GM18517 (cell line): ENCODE results near the gene GHRL.
"Not testable (repeated sequence)": the region's sequence is repeated elsewhere in the genome, so short reads cannot be mapped to it uniquely, and the experiment has no call there.

Experiments
- ATAC-seq: cut with Tn5 transposase; IDR thresholded peaks from one replicate; pipeline ENCODE4 v1.9.1; 2021; ENCODE audit warnings: mild to moderate bottlenecking, moderate library complexity; ENCODE audit not compliant: unreplicated experiment

GHRL gene

DNA sequence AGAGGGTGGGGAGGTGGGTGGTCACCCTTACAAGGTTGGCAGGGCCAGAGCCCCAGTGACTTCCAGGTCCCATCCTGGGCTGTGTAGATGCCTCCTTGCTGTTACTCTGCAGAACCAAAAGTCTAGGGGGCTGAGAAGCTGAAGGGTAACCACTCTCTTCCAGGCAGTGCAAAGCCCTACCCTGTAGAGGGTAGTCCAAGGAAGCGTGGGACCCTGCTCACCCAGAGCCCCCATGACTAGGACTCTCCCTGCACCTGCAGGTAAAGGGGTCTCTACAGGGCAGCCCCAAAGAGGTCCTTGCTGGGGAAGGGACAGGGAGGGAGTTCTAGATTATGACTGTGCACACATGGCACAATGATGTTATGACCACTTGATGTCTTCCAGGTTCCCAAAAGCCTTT lies 14.2 kb downstream of the GHRL start:
- no peak for ATAC-seq

DNA sequence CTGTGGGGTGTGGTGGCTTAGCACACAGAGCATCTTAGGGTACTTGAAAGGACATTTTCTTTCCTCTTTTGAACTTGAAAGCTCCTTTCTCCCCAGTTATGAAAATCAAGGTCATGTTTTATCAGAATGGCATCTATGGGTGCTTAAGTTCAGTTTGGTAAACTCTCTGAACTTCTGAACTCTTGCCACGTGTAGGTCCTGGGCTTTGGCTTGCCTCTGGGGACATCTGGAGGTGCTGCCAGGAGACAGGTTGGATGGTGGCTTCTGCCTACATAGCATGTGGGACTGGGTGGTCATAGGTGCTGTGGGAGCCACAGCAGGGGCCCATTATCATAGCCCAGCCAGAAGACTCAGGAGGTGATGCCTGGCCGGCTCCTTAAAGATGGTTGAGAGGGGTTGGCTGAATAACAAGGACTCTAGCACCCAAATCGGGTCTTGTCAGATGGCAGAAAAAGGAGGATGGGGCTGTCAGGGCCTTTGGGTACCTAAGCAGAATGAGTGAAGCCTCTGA lies 15.6 kb downstream of the GHRL start:
- no peak for ATAC-seq

DNA sequence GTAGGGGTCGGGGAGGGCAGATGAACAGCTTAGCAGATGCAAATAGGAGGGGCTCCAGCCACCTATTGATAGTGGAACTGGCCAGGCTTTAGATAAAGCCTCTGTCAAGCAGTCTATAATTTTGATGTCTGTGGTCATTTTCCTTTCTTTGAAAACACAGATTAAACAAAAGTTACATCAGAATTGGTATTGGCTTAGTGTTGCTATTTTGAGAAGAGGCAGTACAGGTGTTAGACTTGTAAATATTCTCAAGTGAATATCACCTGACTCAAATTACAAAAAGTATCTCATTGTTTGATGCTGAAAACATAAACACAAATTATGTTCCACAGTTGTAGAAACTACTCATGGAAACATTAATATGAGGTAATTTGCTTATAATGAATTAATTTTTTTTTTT lies 18.1 kb downstream of the GHRL start:
- ATAC-seq = no peak

DNA sequence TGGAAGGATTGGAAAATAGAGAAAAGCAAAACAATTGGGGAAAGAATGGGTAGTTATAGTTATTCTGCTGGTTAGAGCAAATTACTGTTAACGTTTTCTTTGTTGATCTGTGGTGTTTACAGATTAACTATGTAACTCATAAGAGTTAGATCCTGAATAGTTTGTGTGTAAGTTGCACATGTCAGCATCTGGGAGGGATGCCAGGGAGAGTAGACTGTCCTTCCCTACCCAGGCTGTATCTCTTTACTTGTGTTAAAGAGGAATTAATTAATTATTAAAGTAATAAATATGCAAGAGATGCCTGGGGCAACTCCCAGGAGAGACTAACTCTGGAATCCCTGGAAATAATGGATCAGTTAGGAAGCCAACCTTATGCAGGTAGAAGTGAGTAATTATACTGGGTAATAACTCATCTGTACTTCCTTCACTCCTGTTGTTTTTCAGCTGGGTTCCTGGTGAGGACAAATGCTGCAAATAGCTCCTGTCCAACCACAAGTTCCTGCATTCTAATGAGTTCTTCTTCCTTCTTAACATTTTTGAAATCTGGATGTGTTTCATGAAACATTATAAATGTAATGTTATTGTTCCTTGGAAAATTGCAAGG lies 18.9 kb downstream of the GHRL start:
- ATAC-seq = no peak

DNA sequence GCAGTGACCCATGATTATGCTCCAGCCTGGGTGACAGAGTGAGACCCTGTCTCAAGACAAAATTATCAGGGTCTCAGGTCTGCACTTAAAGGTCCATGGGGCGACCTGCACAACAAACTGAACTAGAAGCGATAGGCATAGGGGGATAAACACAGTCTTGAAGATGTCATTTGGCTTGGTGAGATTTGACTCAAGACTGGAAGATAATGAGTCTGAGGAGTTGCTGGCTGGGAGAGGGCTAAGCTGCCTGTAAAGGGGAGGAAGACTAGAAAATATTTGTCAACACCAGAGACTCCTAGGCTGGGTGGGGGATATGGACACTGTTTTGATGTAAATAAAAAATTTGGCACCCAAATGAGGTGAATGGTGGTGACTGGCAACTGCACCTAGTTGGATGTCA lies 19.8 kb downstream of the GHRL start:
- no peak for ATAC-seq

DNA sequence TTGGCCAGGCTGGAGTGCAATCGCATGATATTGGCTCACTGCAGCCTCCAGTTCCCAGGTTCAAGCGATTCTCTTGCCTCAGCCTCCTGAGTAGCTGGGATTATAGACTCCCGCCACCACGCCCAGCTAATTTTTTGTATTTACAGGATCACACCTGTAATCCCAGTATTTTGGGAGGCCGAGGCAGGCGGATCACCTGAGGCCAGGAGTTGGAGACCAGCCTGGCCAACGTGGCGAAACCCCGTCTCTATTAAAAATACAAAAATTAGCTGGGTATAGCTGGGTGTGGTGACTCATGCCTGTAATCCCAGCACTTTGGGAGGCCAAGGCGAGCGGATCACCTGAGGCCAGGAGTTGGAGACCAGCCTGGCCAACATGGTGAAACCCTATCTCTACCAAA lies 20.3 kb downstream of the GHRL start:
- ATAC-seq = not testable (repeated sequence)

DNA sequence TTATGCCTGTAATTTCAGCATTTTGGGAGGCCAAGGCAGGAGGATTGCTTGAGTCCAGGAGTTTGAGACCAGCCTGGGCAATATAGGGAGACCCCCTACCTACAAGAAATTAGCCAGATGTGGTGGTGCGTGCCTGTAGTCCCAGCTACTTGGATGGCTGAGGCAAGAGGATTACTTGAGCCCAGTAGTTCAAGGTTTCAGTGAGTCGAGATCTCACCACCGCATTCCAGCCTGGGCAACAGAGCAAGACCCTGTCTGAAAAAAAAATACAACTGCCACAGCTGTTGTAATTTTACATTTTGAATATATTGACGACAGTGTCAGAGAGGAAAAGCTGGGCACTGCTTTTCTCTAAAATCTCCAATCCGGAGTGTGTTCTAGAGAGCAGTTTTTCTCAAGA lies 23.3 kb downstream of the GHRL start:
- no peak for ATAC-seq

DNA sequence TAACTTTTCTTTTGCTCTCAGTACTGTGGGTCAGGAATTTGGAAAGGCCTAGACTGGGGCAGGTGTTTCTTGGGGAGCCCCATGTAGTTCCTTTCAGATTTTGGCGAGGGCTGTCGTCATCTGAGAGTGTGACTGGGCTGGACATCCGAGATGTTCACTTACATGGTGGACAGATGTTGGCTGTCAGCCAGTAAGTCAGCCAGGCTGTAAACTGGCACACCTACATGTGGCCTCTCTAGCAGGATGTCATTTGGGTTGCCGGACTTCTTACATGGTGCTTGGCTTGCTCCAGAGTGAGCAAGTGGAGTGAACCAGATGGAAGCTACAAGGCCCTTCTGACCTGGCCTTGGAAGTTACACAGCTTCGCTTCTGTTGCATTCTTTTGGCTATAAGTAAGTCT lies 23.8 kb downstream of the GHRL start:
- ATAC-seq = no peak

DNA sequence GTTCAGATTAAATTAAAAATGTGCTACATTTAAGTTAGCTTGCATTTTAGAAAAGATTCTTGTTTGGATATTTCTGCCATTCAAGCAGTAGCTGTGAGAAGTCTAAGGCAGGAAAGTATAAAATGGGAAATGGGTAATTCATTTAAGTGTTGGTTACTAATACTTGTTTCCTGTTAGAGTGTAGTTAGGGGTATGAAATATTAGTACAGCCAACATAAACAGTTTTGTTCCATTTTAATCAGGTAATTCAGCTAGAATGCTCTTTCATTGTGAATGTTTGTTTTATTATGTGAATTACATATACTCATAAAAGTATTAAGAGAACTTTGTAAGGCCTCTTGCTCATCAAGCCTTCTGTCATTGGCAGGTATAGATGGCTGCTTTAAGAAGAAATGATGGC lies 24.6 kb downstream of the GHRL start:
- no peak for ATAC-seq

DNA sequence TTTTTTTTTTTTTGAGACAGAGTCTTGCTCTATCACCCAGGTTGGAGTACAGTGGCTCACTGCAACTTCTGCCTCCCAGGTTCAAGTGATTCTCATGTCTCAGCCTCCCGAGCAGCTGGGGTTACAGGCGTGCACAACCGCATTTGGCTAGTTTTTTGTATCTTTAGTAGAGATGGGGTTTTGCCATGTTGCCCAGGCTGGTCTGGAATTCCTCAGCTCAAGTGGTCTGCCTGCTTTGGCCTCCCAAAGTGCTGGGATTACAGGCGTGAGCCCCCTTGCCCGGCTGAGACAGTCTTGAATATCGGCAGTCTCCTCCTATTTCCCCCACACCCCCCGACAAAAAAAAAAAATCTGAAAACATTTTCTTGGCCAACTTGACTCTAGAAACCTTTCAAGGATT lies 25.8 kb downstream of the GHRL start:
- not testable (repeated sequence) for ATAC-seq

DNA sequence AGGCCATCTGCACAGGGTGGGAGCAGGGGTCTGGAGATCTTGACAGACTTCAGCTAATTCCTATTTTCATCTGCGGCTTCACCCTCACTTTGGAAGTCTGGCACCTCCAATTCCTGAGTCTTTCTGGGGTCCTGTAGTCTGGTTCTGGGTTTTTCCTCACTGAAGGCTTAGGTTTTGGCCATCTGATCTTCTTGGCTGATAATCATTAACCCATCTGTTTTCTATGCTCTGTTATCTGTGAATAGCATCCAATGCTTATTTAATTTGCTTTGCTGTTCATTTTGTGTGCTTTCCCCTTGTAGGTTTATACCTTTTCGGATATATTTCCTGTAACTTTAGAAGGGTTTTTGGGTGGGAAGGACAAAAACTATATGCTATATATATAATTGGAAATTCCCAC lies 26.9 kb downstream of the GHRL start:
- no peak for ATAC-seq

DNA sequence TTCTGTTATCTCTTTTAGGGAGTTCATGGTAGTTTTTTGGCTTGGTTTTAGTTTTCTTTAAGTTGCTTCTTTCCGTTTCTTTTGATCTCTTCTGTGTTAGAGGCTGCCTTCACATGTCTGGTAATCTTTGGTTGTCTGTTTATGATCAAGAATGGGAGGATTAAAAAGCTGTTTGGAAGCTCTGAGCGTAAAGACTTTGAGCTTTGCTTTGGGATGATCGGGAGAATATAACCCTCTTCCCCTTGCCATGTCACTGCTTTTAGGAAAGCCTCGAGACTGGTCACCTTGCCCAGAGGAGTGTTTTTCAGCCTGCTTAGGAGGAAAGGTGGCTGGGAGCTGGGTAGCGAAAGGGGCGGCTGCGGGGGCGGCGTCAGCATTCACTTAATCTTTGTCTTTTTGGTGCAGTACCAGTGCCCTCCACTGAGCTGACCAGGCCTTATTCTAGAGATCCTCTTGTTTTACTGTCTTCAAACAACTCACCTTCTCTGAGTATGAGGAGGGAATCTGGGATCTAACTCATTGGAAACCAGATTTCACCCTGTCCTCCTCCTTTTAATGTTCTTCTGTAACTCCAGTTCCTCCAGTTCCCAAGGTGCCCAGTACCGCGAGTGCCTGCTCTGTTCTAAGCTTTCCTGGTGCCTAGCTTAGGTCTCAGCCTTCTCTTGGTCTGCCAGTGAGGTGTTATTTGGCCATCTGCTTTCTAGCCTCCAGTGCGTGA lies 28.9 kb downstream of the GHRL start:
- no peak for ATAC-seq

DNA sequence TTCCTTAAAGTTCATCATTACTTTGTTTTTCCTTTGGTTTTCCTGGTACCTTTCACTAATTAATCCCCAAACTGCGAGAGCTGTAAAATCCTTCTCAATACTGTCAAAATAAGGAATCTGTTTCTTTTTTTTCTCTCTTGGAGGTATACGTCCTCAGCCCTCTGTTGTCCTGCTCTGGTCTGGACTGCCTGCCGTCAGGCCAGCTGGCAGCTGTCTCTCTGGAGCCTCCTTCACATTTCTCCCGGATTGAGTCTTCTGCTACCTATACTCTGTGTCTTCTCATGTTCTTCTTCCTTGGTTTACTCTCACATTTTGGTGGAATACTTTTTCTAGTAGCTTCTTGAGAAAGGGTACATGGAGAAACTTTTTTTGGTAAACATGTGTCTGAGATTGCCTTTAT lies 30.7 kb downstream of the GHRL start:
- no peak for ATAC-seq

DNA sequence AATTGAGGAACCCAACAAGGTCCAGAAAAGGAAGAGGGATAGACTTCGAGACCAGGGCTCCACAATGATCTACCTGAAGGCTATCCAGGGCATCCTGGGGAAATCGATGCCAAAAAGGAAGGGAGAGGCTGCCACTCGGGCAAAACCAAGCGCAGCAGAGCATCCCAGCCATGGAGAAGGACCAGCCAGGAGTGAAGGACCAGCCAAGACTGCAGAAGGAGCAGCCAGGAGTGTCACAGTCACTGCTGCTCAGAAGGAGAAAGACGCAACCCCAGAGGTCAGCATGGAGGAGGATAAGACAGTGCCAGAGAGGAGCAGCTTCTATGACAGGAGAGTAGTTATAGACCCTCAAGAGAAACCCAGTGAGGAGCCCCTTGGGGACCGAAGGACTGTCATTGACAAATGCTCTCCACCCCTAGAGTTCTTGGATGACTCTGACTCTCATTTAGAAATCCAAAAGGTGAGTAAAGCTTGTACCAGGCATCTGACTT lies 32.5 kb downstream of the GHRL start:
- ATAC-seq = no peak

DNA sequence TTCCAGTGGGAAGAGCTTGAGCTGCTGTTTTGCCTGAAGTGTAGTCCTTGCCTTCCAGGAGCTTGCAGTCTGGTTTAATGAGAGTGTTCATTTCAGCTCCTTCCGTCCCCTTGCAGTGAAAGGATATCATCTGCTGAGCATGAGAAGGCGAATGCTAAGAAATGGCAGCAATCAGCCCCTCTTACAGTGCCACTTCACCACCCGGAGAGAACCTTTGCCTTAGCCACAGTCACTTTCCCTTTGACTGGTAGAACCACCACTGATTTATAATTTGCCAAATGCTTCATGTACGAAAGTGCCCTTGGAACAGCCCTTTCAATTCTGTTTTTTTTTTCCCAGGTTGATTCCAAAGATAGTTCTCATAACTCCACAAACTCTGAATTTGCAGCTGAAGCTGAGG lies 32.9 kb downstream of the GHRL start:
- ATAC-seq = no peak

DNA sequence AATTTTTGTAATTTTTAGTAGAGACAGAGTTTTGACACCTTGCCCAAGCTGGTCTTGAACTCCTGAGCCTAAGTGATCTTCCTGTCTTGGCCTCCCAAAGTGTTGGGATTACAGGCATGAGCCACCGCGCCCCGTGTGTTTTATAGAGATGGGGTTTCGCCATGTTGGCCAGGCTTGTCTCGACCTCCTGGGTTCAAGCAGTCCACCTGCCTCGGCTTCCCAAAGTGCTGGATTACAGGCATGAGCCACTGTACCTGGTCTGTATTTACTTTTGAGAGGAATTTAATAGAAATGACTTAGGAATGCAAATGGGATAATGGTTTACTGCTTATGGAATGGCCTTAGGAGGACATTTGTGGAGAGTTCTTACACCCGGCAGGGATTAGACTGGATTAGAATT lies 33.7 kb downstream of the GHRL start:
- ATAC-seq = no peak

DNA sequence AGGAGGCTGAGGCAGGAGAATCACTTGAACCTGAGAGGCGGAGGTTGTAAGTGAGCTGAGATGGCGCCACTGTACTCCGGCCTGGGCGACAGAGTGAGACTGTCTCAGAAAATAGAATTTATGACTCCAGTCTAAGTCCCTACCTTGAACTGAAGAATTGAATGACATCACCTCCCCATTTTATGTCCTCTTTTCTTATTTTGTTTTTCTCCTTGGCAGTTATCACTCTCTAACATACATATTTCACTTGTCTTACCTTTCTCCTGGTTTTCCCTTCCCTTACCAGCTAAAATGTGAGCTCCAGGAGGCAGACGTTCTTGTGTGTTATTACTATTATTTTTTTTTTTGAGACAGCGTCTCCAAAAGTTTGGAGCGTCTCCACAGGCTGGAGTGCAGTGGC lies 36.9 kb downstream of the GHRL start:
- ATAC-seq = no peak

DNA sequence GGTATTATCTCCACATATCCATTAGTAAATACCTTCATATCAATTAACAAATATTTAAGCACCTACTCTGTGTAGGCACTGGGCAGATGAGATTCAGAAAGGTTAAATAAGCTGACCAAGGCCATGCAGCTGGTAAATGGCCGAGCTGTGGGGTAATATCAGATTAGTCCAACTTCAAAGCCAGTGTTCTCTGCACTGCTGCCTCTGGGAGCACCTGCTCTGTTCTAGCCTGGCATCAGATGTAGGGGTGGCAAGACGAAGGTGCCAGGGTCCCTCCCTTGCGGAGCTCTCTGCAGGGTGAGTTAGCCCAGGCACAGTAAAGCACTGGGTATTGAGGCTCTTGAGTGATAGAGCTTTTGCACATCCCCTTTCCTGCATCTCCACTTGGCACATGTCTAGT lies 39.0 kb downstream of the GHRL start:
- no peak for ATAC-seq

DNA sequence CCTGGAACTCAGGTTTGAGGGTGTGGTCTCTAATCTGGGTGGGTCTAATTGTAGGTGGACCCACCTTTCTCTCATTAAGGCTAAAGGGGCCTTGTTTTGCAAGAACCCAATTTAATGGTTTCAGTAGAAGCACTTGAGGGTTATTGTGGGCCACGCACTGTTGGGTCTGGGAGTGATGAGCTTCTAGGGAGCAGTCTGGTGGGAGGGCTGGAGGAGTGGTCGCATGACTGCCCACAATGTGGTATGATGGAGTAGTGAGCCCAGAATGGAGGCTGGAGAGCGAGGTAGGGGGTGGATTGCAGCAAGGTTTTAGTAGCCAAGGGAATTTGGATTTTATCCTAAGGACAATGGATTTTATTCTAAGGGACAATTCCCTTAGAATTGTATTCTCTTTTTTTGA lies 41.7 kb downstream of the GHRL start:
- ATAC-seq = no peak

DNA sequence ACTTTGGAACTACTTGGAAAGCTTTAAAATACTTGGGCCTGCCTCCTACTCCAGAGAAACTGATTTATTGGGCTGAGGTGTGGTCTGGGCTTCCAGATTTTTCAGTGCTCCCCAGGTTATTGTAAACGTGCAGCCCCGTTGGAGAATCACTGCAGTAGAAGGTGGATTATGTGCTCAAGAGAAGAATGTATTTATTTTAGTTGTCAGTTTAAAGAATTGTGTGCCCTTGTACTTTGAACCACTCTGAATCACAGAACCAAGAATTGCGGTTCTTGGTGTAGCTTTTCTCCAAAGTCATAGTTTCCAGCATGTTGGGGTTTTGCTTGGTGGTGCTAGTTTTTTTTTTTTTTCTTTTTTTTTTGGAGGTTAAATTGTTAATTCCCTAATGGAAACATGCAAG lies 42.9 kb downstream of the GHRL start:
- no peak for ATAC-seq

DNA sequence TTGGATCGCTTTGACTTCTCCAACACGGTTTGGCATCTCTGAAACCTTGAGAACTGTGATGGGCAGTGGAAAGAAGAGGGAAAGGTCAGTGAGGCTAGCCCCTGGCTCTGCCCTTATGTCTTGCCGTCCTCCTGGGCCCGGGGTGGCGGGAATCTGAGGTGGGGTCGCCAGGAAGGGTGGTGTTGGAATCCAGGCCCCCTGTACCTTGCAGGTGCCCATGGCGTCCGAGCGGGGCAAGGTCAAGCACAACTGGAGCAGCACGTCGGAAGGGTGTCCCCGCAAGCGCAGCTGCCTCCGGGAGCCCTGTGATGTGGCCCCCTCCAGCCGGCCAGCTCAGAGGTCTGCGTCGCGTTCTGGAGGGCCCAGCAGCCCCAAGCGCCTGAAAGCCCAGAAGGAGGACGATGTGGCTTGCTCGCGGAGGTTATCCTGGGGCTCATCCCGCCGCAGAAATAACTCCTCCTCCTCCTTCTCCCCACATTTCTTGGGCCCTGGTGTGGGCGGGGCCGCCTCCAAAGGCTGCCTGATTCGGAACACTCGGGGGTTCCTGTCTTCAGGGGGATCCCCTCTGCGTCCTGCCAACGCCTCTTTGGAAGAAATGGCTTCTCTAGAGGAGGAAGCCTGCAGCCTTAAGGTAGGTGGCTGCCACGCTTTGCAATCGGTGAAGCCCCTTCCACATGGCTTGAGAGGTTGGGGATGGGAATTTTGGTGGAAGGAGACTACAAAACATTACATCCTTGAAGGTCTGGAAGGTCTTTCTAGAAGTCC lies 43.6 kb downstream of the GHRL start:
- ATAC-seq = no peak
